Lung (tissue), 12 donors: ENCODE results near the gene GAPT. TPM values are rescaled to one million over a fixed set of nuclear protein-coding genes. Genes with fewer than 3 reads are reported as not detected.

Experiments
- ATAC-seq: fragments of 200-7000 bp; cut with Tn5 transposase; one replicate; pipeline ENCODE4 v1.9.1; 2020; ENCODE audit warnings: moderate number of reproducible peaks; ENCODE audit not compliant: insufficient read depth, low FRiP score
- DNase-seq, 3 donors: peaks; one replicate each; pipeline ENCODE4 v3.0.0-alpha.2; 2013 to 2017
- H3K27ac ChIP-seq, 2 donors: one replicate each; pipeline ENCODE4 v1.5.1; 2013; ENCODE audit warnings: mild to moderate bottlenecking in 2 of 2, moderate library complexity in 2 of 2, control low read depth in 1 of 2, inconsistent platforms in 1 of 2, low read depth in 1 of 2, low read length in 1 of 2
- H3K27me3 ChIP-seq, 3 donors: one replicate each; pipeline ENCODE4 v1.5.1; 2013; ENCODE audit warnings: low read length in 2 of 3; ENCODE audit not compliant: control insufficient read depth in 3 of 3, insufficient read depth in 3 of 3
- H3K36me3 ChIP-seq, 4 donors: one replicate each; pipeline ENCODE4 v1.5.1; 2013; ENCODE audit warnings: low read length in 4 of 4, mild to moderate bottlenecking in 1 of 4, moderate library complexity in 1 of 4; ENCODE audit not compliant: control insufficient read depth in 4 of 4, insufficient read depth in 4 of 4
- H3K4me1 ChIP-seq, 5 donors: one replicate each; pipeline ENCODE4 v1.5.1; 2013; ENCODE audit warnings: low read length in 5 of 5, mild to moderate bottlenecking in 2 of 5, moderate library complexity in 1 of 5; ENCODE audit not compliant: control insufficient read depth in 5 of 5, insufficient read depth in 5 of 5
- H3K4me3 ChIP-seq: one replicate; pipeline ENCODE4 v1.5.1; 2013; ENCODE audit warnings: mild to moderate bottlenecking, control low read depth, moderate library complexity
- H3K9ac ChIP-seq, 2 donors: one replicate each; pipeline ENCODE4 v1.5.1; 2013; ENCODE audit warnings: low read length in 2 of 2, control low read depth in 1 of 2; ENCODE audit not compliant: insufficient read depth in 1 of 2
- H3K9me3 ChIP-seq, 4 donors: one replicate each; pipeline ENCODE4 v1.5.1; 2013; ENCODE audit warnings: low read length in 3 of 4, mild to moderate bottlenecking in 1 of 4, moderate library complexity in 1 of 4; ENCODE audit not compliant: control insufficient read depth in 4 of 4, insufficient read depth in 3 of 4
- WGBS, 2 donors: extraction: QIAGEN DNeasy Blood & Tissue Kit; methylation state at CpG; one replicate each; pipeline ENCODE4 v1.1.7; 2013; 5-methylcytosine and 5-hydroxymethylcytosine counted together
- polyA plus RNA-seq, 2 donors: library from polyadenylated mRNA; stranded (reverse); fragments of 200-250 nt; gene quantifications; one replicate each; pipeline ENCODE4 v1.2.1, GENCODE V29; 2013
- total RNA-seq, 2 donors: library from RNA; depleted of rRNA in 1 of 2; stranded (reverse); fragments of >200 nt in 1 of 2; gene quantifications; one replicate each; pipeline ENCODE4 v1.2.1, GENCODE V29; 2014 to 2021
- TF ChIP-seq, protein P1 (sequence below): IDR thresholded peaks from 2 replicates; pipeline ENCODE4 v1.5.1; 2012; ENCODE audit warnings: mild to moderate bottlenecking; ENCODE audit errors: control extremely low read depth, extremely low read depth
- donor health status: control.
- donor health status: control.
- donor health status: Bipolar disorder and iron deficiency.
- donor health status: healthy.
- donor health status: DM: yes; HTN: yes; CAD: no.

GAPT gene
- total and polyA plus RNA-seq, 4 donors = 4.0 to 20.5 (median 4.6) TPM

DNA sequence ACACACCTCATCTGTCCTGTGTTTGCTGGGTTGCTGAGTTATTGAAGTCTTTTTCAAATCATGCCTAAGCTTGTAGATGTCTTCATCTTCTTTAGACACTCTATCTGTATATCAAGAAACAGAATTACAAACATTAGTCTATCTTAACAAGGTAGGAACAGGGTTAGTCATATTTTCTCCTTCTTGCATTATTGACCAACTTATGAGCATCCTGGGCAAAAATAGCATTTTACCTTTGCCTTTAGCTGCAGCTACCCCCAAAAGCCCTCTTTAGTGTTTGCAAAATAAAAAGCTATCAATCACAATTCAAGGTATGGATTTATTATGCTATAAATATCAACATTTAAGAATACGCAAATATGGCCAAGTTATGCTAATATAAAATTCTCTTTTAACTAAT is 34.7 kb upstream of the GAPT start:
- ATAC-seq (no peak), DNase-seq (no peak)
- Histone ChIP-seq H3K4me3 (peak overlapping the region; percentile 8), H3K4me1 (peaks cover 0 to 42% (median 19%) of the 10 kb centered on the region in 5 donors), H3K27ac (peak overlapping the region in 1 of 2 donors; percentile 70), H3K9ac (peak overlapping the region in 1 of 2 donors; percentile 50), H3K9me3 (no peaks in the 10 kb centered on the region), H3K36me3 (peaks cover 7 to 47% (median 20%) of the 10 kb centered on the region in 4 donors), H3K27me3 (no peaks in the 10 kb centered on the region)
- TF ChIP-seq, protein P1, sequence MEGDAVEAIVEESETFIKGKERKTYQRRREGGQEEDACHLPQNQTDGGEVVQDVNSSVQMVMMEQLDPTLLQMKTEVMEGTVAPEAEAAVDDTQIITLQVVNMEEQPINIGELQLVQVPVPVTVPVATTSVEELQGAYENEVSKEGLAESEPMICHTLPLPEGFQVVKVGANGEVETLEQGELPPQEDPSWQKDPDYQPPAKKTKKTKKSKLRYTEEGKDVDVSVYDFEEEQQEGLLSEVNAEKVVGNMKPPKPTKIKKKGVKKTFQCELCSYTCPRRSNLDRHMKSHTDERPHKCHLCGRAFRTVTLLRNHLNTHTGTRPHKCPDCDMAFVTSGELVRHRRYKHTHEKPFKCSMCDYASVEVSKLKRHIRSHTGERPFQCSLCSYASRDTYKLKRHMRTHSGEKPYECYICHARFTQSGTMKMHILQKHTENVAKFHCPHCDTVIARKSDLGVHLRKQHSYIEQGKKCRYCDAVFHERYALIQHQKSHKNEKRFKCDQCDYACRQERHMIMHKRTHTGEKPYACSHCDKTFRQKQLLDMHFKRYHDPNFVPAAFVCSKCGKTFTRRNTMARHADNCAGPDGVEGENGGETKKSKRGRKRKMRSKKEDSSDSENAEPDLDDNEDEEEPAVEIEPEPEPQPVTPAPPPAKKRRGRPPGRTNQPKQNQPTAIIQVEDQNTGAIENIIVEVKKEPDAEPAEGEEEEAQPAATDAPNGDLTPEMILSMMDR = no peak
- WGBS, 2 donors = 70 to 89% methylated on average over 1 of the region's 1 CpG

DNA sequence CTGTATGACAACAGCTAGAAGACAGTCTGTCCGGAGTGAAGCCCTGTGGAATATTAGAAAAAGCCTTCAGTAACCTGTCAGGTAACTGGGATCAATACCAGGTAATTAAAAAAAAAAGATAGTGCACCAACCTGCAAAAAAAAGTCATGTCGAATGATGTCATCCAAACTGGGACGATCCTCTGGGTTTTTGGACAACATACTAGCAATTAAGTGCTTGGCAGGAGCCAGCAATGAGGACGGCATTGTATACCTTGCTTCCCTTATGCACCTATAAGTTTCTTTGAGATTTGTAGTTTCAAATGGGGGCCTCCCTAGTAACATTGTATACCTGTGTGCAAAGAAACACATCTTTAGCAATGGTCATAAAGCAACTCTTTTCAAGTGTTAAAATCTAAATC is 34.2 kb upstream of the GAPT start:
- H3K36me3 ChIP-seq = peaks cover 7 to 47% (median 20%) of the 10 kb centered on the region in 4 donors
- peak overlapping the region; percentile 49 to 86 for H3K9ac ChIP-seq
- H3K4me3 ChIP-seq = peak overlapping the region; percentile 29
- H3K4me1 ChIP-seq = peaks cover 0 to 42% (median 19%) of the 10 kb centered on the region in 5 donors
- H3K9me3 ChIP-seq = no peaks in the 10 kb centered on the region
- no peak for DNase-seq
- H3K27me3 ChIP-seq = no peaks in the 10 kb centered on the region
- 57 to 65% methylated on average over 4 of the region's 4 CpGs for WGBS, 2 donors
- no peak for ATAC-seq
- peak overlapping the region in 1 of 2 donors; percentile 58 for H3K27ac ChIP-seq
- TF ChIP-seq, protein P1 = no peak

DNA sequence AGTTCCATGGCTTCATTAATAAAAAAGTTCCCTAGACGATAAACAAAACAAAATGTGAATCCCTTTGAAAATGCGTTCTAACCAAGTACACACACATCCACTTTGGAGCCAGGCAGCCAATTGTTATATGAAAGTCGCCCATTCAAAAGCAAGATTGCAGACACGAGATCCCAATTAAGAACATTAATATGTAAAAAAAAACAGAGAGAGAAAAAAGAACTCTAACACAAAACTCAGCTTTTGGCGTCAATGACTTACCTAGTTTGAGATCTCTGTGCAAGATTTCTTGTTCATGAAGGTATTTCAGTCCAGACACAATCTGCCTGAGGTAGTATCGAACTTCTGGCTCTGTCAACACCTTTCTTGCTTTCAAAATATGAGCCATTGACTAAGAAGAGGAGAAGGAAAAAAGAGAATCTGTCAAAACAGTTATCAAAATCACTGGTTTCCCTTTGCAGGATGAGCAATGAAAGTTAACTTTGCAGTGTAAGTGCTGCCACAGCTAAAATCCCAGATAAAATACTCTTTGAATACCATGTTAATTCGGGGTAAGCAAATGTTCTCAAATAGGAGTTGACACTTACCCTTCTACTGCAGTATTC is 33.0 kb upstream of the GAPT start:
- no peak for ATAC-seq
- Histone ChIP-seq H3K9me3 (no peaks in the 10 kb centered on the region), H3K4me1 (peaks cover 0 to 42% (median 19%) of the 10 kb centered on the region in 5 donors), H3K36me3 (peaks cover 7 to 47% (median 19%) of the 10 kb centered on the region in 4 donors), H3K9ac (peak overlapping the region; percentile 51 to 86), H3K27me3 (no peaks in the 10 kb centered on the region), H3K27ac (peak overlapping the region in 1 of 2 donors; percentile 97), H3K4me3 (peak overlapping the region; percentile 74)
- 36 to 46% methylated on average over 7 of the region's 7 CpGs for WGBS, 2 donors
- TF ChIP-seq, protein P1 = no peak
- no peak for DNase-seq

DNA sequence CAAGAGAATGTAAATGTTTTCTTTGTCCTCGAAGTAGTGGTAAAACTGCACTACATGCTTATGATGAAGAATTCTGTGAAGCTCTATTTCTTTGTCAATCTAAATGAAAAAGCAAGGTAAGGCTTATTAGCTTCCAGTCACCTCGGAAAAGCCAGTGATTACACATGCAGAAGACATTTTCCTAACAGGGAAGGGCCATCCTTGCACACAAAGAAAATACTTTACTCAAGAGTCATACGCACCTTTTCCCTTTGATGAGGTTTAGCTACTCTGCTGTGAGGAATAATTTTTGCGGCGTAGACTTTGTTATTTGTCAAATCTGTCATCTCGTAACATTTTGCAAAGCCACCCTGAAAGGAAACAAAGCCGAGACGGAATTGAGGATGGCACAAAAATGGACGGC is 32.5 kb upstream of the GAPT start:
- Histone ChIP-seq H3K27me3 (no peaks in the 10 kb centered on the region), H3K9me3 (no peaks in the 10 kb centered on the region), H3K9ac (peak overlapping the region; percentile 51 to 86), H3K27ac (peak overlapping the region in 1 of 2 donors; percentile 97), H3K4me1 (peaks cover 0 to 39% (median 19%) of the 10 kb centered on the region in 5 donors), H3K4me3 (peak overlapping the region; percentile 74), H3K36me3 (peaks cover 7 to 42% (median 17%) of the 10 kb centered on the region in 4 donors)
- TF ChIP-seq, protein P1 = no peak
- 7 to 12% methylated on average over 9 of the region's 9 CpGs for WGBS, 2 donors
- peak in 2 of 3 donors; percentile 24 to 61 for DNase-seq
- ATAC-seq = no peak
